HS-5 (cell line): ENCODE results near the gene NXF2.
"Not testable (repeated sequence)": the region's sequence is repeated elsewhere in the genome, so short reads cannot be mapped to it uniquely, and the experiment has no call there.

ENCODE experiments used
- DNase-seq: peaks from one replicate; pipeline ENCODE4 v3.0.0-alpha.2; 2012; ENCODE audit warnings: low read depth

Gene NXF2, protein sequence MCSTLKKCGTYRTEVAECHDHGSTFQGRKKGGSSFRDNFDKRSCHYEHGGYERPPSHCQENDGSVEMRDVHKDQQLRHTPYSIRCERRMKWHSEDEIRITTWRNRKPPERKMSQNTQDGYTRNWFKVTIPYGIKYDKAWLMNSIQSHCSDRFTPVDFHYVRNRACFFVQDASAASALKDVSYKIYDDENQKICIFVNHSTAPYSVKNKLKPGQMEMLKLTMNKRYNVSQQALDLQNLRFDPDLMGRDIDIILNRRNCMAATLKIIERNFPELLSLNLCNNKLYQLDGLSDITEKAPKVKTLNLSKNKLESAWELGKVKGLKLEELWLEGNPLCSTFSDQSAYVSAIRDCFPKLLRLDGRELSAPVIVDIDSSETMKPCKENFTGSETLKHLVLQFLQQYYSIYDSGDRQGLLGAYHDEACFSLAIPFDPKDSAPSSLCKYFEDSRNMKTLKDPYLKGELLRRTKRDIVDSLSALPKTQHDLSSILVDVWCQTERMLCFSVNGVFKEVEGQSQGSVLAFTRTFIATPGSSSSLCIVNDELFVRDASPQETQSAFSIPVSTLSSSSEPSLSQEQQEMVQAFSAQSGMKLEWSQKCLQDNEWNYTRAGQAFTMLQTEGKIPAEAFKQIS

DNA sequence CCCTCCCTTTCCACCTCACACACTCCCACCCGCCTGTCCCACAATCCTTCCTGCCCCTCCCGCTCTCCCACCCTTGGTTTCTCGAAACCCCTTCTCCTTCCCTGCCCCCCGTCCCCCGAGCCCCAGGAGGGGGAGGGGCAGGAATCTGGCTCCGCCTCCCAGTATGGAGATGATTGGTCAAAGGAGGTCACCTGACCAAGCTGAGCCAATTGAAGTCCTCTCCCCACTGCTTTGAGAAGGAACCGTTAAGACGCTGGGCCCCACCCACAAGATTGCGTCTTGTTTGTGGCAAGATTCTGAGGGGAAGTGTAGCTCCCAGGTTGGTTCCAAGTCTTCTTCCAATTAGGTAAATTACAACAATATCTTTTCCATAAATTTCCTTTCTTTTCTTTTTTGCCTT lies at the start of gene NXF2:
NXF2 (plus strand) TSS at position 275 of the 400 bp plus-strand sequence. CDS start 59,912 bp downstream, outside the sequence.
- not testable (repeated sequence) for DNase-seq

DNA sequence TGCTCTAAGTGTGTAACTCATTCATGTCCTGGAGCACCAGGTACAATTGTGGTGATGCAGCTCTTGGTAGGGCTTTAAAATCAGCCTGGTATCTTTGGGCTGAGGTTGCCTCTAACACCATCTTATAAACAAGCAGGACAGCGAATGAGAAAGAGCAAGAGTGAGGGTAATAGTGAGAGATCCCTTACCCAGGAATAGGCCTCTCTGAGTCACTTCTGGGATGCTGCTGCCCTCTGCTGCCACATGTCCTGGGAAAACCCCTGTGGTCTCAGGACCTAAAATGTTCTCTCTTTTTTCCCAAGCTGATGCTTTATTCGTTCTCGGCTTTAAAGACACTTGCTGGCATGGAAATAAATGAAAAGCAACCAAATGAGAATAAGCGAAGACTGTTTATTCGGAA lies 39.0 kb upstream of the NXF2 start:
- not testable (repeated sequence) for DNase-seq

GRCh38 chrX:102214986-102215385 lies 32.0 kb upstream of the NXF2 start, which contains the start of gene TCP11X1:
Gene TCP11X1 (plus strand): TSS chrX:102215301.
- DNase-seq = not testable (repeated sequence)

DNA sequence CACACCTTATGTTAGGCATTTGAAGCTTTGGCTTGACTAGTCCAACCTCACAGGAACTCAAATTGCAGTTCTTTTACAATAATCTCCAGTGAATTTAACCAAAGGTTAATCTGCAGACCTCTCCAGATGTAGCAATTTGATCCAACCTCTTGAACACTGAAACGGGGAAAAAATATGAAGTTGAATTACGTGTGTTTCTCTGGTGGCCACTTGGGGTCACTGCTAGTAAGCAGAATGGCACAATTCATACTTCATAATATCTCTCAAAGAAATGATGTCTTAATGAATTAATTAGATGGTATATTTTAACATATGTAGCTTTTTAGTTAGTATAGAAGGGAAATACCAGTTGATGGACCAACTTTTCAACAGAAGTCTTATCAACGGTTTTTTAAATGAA lies 30.5 kb upstream of the NXF2 start:
- DNase-seq = not testable (repeated sequence)

GRCh38 chrX:102235678-102236077 lies 11.3 kb upstream of the NXF2 start:
- not testable (repeated sequence) for DNase-seq

DNA sequence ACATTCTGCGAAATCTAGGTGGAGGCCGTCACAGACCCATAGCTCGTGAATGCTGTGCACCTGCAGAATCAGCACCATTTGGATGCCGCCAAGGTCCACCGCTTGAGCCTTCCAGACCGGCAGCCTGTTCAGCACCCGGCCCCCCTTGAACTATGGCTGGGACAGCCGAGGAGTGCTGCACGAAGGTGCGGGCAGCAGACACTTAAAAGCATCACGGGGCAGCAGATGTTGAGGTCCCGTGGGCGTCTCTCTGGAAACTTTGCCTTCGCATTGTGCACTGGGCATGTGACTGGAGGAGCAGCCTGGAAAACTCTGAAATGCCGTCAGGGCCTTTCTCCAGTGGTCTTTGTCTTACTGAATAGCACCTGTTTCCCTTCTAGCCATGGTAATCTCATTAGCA lies 6.7 kb upstream of the NXF2 start:
- DNase-seq = not testable (repeated sequence)

- DNase-seq = not testable (repeated sequence)
These were observed 25.3 kb downstream of the NXF2 start for GRCh38 chrX:102272231-102272630.

- DNase-seq = no peak
These were observed 91.2 kb downstream of the NXF2 start for GRCh38 chrX:102338162-102338561.

GRCh38 chrX:102339312-102340298 lies 92.6 kb downstream of the NXF2 start:
- no peak for DNase-seq

DNA sequence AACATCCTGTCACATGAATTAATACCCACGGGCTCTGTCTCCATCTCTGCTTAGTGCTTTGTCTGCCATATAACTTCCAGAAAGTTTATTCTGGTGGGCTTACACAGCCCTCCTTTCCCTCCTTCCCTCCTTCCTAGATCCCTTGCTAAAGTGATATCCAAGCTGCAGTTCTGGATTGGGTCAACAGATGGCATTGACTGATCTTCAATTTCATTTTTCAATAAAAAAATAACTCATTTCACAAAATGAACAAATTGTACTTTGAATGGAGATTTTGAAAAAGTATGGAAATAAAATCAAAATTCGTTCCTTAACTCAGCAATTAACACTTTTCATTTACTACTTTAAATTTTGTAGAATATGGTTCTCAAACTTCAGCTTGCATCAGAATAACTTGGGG lies 94.9 kb downstream of the NXF2 start:
- DNase-seq = no peak

DNA sequence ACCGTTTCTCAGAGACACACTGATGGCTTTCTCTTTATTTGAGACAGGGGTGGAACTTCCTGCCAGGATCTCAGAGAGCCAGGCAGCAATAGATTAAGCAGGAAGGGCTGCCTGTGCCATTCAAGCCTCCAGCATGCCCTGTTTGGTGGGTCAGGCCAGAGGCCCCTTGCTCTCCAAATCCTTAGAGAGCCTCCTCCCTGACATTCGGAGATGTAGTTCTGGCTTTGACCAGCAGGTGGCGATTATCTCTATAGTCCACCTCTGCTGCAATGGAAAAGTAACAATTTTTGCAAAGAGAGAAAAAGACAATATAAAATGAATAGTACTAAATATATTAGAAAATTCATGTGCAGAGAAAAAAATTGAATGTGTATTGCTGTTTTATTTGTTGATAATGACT lies 98.9 kb downstream of the NXF2 start:
- no peak for DNase-seq
